Measurements from ENCODE around the gene LRMDA.
A peak's percentile ranks its signal among the peaks of the same experiment; 100 is the strongest.

The LRMDA gene

GRCh38 chr10:76393875-76394706 is 962.7 kb downstream of the LRMDA start:
- Histone ChIP-seq H3K27ac (no peak overlapping the region), H3K4me3 (ENCODE audit: low read depth, low read length) (no peak overlapping the region), H3K36me3 (no peaks in the 10 kb centered on the region), H3K9me3 (ENCODE audit: severe bottlenecking) (no peaks in the 10 kb centered on the region), H3K27me3 (ENCODE audit: insufficient read depth, low read depth, severe bottlenecking) (no peaks in the 10 kb centered on the region)
- DNase-seq, result no peak
- no peak for TF ChIP-seq CTCF (IDR thresholded peaks at IDR 0.05; ENCODE audit: low read depth, low read length)

DNA sequence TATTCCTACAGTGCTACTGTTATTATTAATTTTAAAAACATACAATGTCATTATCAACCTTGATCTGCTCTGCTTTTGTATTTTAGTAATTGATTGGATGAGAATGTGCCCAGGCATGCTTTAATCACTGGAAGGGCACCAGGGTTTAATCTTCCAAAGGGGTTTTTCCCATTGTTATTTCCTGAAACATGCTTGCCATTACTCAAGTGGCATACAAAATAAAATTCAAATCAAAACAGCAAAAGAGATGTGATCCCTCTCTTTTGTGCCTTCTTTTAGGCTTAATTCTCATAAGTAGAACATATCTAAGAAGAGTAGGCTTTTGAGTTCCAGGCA is 963.3 kb downstream of the LRMDA start:
- Histone ChIP-seq H3K27ac (no peak overlapping the region), H3K9me3 (ENCODE audit: severe bottlenecking) (no peaks in the 10 kb centered on the region), H3K27me3 (ENCODE audit: insufficient read depth, low read depth, severe bottlenecking) (no peaks in the 10 kb centered on the region), H3K36me3 (no peaks in the 10 kb centered on the region), H3K4me3 (ENCODE audit: low read depth, low read length) (no peak overlapping the region)
- DNase-seq, result no peak
- TF ChIP-seq CTCF (IDR thresholded peaks at IDR 0.05; ENCODE audit: low read depth, low read length), result no peak

GRCh38 chr10:76395251-76395650 is 963.8 kb downstream of the LRMDA start:
- no peak overlapping the region for H3K4me3 ChIP-seq (ENCODE audit: low read depth, low read length)
- H3K27me3 ChIP-seq (ENCODE audit: insufficient read depth, low read depth, severe bottlenecking), result no peaks in the 10 kb centered on the region
- no peak for DNase-seq
- H3K9me3 ChIP-seq (ENCODE audit: severe bottlenecking), result no peaks in the 10 kb centered on the region
- TF ChIP-seq CTCF (IDR thresholded peaks at IDR 0.05; ENCODE audit: low read depth, low read length), result no peak
- no peaks in the 10 kb centered on the region for H3K36me3 ChIP-seq
- H3K27ac ChIP-seq, result no peak overlapping the region

DNA sequence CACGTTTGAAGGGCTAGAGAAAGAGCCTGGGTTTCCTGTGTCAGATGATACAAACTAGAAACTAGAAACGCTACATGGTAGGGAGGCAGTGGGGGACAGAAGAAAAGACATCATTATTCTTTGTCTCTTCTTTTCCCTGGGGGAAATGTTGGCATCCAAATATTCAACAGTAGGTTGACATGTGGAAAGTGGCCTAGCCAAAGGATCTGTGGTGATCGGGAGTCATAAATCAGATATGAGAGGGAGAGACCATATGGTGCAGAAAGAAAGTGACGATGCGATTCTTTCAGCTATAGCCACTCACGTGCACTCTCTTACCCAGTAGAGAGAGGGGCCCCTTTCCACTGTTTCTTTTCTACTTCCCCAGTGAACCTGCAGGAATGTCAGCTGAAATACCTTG is 964.7 kb downstream of the LRMDA start:
- no peaks in the 10 kb centered on the region for H3K27me3 ChIP-seq (ENCODE audit: insufficient read depth, low read depth, severe bottlenecking)
- H3K27ac ChIP-seq, result no peak overlapping the region
- no peak overlapping the region for H3K4me3 ChIP-seq (ENCODE audit: low read depth, low read length)
- no peak for DNase-seq
- no peaks in the 10 kb centered on the region for H3K36me3 ChIP-seq
- no peak for TF ChIP-seq CTCF (IDR thresholded peaks at IDR 0.05; ENCODE audit: low read depth, low read length)
- no peaks in the 10 kb centered on the region for H3K9me3 ChIP-seq (ENCODE audit: severe bottlenecking)

DNA sequence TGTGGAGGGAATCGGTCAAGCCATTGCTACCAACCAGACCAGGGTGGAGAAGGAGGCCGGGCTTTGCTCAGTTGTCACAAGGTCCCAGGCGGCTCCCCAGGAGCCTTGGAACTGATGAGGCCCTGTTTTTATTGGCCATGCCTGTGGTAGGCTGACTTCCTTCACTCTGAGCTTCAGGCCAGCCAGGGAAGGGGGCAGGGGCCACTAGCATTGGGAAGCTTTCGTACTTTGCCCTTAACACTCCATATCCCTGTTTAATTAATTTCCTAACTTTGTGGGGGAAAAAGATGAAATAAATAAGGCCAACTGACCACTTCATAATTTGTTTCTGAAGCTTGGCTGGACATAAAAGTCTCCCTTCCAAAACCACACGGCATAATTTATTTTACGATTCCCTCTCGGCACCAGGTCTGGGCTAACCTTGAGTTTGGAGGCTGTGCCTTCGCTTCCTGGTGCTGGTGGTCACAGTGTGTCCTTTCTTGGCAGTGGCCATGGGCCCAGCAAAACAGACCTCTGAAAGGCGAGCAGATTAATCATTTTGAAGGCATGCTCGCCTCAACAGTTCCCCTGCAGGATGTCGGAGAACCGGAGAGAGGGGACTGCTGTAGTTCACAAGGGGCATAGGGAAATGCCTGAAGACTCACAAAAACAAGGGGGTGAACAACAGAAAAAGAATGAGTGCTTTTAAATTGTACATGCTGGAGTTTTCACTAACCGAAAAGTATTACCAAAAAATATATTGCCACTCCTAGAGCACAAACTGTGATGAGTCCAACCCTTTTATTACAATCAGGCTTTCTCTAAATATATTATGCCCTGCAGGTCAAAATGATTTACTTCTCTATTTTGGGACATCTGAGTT is 966.0 kb downstream of the LRMDA start:
- no peaks in the 10 kb centered on the region for H3K9me3 ChIP-seq (ENCODE audit: severe bottlenecking)
- no peaks in the 10 kb centered on the region for H3K27me3 ChIP-seq (ENCODE audit: insufficient read depth, low read depth, severe bottlenecking)
- no peak for TF ChIP-seq CTCF (IDR thresholded peaks at IDR 0.05; ENCODE audit: low read depth, low read length)
- no peak for DNase-seq
- no peaks in the 10 kb centered on the region for H3K36me3 ChIP-seq
- H3K4me3 ChIP-seq (ENCODE audit: low read depth, low read length), result no peak overlapping the region
- H3K27ac ChIP-seq, result peak overlapping the region; percentile 56

Data from WERI-Rb-1 (cell line).